Stimulated activated CD8-positive, alpha-beta memory T cell treated with anti-CD3 and anti-CD28 coated beads, Interleukin-7, amount 100 ng/mL, for 1 hour (primary cell): ENCODE data around the gene EP400.
"Not testable (repeated sequence)": the region's sequence is repeated elsewhere in the genome, so short reads cannot be mapped to it uniquely, and the experiment has no call there.

ENCODE experiments used
- DNase-seq, 2 donors: peaks; one replicate each; pipeline ENCODE4 v3.0.0-alpha.2; 2020; ENCODE audit warnings: low read depth in 2 of 2

EP400 gene

DNA sequence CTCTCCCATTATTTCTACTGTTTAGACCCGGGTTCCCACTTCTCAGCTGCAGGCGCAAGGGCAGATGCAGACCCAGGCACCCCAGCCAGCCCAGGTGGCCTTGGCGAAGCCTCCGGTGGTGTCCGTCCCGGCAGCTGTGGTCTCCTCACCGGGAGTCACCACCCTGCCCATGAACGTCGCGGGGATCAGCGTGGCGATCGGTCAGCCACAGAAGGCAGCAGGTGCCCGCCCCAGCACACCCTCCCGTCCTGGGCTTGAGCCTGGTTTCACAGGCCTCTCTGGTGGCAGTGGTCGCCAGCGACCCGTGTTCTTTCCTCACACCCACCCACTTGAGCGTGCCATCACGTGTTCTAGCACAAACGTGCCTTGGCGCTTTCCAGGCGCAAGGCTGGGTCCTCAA lies 117.0 kb downstream of the EP400 start:
- no peak for DNase-seq

DNA sequence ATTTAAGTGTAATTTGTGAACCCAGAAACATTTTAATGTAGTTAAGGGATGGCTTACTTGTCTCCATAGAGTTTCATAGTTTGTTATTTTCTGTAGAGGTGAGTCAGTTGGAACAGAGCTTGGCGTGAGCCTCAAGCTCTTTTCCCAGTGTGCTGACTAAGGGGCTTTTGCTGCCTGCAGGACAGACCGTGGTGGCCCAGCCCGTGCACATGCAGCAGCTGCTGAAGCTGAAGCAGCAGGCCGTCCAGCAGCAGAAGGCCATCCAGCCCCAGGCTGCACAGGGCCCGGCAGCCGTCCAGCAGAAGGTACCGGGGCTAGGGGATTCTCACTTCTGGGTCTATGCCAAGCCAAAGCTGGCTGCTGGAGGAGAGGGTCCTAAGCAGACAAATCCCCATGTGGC lies 117.4 kb downstream of the EP400 start:
- DNase-seq, result no peak

DNA sequence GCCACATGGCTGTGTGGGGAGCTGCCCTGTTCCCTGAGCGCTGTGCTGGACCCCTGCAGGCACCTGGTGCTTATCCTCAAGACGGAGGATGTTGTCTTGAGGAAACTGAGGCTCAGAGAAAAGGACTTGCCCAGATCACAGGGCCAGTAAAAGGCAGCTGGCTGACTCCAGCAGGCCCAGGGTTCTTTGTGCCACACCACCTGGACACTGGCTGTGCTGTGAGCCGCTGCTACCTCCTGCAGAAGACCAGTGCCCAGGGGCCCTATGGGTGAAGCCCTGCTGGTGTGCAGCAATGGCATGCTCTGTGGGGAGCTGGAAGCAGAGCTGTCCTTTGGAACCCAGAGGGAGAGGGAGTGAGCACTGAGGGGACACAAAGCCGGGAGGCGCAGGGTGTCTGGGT lies 118.5 kb downstream of the EP400 start:
- DNase-seq, result no peak

DNA sequence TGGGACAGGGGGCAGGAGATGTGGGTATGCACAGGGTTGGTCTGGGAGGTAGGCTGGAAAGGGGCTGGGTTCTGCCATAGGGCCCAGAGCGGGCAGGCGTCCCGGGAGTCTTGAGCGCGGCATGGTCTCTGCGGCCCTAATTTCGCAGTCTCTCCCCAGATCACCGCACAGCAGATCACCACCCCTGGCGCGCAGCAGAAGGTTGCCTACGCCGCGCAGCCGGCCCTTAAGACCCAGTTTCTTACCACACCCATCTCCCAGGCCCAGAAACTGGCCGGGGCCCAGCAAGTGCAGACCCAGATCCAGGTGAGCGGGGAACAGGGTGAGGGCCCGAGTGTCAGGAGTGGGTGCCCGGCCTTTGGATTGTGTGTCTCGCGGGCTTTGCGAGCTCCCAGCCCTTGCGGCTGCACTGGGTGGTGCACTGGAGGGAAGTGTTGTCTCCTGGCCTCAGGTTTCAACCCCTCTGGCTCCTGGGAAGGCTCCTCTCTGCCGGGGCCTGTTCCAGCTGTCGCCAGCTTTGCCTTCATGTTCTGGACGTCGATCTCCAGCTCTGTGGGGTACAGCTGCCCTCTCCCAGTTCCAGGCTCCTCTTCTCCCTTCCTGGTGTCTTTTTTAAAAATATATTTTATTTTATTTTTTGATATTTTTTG lies 119.7 kb downstream of the EP400 start:
- DNase-seq, result no peak

DNA sequence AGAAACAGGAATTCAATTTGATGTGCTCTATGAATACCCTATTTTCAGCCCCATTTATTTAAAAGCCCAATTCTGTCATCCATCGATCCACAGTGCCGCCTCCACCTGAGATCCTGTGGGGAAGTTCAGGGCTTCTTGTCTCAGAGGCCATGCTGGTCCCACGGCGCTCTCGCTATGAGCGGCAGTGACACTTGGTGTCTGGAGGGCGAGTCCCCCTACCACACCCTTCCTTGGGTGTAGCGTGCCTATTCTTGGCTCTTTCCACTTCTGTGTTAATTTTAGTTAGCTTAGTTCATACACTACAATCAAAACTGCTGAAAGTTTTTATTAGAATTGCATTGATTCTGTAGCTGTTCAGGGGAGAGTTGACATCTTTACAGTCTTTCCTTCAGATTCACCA lies 120.6 kb downstream of the EP400 start:
- no peak for DNase-seq

DNA sequence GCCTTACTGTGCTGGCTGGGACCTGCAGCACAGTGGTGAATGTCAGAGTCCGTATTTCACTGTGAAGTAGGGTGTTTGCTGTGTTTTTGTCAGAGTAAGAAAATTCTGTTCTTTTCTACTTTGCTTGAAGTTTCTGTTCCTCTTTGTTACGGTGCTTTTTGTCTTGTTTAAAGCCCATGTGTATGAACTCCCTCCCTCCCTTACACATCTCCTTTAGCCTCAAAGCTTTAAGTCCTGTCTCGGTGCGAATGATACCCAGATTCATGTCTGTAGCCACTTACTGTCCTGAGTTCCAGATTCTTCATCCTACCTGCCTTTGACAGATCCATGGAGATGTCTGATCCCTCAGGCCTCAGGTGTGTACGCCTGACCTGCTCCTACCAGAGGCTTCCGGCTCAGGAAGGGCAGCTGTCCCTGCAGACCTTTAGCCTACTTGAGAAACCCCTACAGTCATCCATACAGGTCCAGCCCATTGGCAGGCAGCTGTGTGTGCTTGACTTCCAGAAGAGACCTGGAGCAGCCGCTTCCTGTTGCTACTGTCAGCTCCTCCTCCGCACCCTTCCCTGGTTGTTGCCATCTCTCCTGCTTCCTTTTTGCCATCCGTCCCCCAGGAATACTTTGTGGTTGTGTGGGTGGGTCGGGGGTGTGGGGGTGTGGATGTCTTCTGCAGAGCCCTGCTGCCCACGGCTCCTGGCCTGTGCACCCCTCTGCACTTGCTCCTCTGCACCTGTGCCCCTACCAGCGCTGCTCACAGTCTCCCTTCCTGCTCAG lies 121.5 kb downstream of the EP400 start:
- DNase-seq, result no peak

DNA sequence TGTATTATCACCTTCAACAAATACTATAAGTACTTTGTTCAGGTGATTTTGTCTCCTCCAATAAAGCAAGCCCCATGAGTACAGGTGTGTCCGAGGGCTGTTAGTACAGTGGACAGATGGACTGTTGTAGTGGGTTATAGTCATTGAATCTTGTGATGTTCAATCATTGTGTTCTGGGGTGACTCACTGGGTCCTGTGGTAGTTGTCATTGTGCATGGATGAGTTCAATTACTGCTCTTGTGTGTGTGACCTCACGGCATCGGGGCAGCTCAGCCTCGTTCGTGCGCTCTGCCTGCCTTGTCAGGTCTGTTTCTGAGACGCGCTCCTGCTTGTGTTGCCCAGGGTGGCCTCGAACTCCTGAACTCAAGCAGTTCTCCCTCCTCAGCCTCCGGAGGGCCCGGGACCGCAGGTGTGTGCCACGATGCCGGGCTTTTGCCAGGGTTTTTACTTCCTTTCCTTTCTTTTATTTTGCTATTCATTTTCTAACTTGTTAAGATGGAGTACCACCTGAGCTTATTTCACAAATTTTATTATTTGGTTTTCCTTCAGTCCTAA lies 122.2 kb downstream of the EP400 start:
- no peak for DNase-seq

DNA sequence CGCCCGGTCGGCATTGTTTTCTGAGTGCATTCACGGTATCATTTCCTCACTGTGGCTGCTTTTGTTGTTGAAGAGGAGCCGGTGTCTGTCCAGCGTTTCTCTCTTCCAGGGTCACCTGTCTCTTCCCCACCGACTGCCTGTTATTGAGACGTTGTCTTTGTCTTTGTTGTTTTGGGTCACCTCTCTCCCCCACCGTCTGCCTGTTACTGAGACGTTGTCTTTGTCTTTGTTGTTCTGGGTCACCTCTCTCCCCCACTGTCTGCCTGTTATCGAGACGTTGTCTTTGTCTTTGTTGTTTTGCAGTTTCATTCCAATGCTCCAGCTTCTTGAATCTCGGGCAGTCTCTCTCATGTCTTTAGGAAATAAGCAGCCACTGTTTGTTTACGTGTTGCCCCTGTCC lies 124.5 kb downstream of the EP400 start:
- DNase-seq, result no peak

DNA sequence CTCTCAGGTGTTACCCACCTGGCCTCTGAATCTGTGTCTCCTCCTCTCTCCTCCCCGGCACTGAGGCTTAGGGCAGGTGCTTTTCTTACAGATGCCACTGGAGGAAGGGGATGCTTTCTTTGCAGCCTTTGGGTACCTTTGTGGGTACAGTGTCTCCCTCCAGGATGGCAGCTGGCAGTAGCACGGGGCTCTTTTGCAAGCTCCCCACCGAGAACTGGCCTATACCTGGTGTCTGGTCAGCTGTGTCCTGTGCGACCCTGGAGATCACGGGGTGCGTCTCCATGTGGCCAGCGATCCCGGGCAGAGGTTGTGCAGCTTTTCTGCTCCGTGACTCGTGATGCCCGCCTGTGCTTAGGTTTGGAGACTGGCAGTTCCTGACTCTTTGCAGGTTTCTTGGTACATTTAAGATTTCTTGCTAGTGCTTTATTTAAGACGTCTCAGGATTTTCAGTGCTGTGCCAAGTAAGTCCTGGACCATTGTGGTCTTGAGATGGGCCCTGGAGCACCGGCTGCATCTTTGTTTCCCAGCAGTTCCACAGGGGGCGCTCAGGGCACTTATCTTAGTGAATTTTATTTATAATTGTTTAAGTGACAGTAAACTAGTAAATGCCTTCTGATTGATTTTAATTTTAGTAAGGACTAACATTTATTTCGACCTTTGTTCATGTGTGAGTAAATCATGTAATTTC lies 125.4 kb downstream of the EP400 start:
- no peak for DNase-seq

DNA sequence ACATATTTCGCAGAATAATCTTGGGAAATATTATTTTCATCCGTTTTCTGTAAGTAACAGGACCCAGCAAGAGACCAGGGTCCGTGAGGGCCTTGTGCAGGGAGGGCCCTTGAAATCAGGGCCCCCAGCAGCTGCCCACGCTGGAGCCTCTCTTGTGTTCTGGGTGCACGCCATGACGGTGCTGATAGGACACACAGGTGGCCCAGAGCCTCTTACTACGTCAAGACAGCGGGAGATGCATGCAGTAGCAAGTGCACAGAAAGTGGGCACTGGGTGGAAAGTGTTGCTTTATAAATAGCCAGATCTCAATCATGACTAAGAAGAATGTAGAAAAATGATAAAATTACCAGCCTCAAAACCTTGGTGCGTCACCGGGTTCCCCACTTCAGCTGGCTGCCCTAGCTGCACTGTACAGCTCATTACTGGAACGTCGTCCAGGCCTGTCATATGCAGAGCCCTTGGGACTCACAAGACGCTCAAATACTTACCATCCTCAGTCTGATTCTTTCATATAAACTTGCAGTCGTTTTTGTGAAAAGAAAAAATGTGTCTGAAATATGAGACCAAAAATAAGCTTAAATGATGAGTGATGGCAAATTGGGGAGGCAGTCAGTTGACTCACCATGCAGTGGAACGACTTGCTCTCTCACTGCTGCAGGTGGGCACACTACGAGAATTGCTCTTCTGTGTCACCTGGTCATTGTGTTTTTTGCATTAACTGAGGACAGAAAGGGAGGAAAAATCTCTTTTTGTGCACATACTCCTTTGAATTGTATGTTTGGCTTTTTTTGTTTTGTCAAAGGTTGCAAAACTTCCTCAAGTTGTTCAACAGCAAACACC lies 126.2 kb downstream of the EP400 start:
- no peak for DNase-seq

DNA sequence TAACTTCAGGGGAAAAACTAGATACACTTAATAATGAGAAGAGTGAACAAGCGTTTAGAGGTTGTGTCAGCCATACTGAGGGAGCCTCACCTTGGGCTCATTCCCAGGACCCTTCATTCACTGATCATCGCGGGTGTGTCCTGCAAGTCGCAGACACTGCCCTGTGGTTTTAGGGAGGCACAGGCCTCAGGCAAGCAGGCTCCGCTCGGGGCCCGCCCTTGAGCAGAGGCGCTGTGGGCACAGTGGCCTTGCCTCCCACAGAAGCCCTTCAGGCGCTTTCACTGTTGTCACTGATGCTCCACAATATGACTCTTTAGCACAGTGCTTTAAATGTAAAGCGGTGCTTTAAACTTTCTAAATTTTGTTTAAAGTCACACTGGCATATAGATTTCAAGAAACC lies 127.0 kb downstream of the EP400 start:
- DNase-seq, result no peak

DNA sequence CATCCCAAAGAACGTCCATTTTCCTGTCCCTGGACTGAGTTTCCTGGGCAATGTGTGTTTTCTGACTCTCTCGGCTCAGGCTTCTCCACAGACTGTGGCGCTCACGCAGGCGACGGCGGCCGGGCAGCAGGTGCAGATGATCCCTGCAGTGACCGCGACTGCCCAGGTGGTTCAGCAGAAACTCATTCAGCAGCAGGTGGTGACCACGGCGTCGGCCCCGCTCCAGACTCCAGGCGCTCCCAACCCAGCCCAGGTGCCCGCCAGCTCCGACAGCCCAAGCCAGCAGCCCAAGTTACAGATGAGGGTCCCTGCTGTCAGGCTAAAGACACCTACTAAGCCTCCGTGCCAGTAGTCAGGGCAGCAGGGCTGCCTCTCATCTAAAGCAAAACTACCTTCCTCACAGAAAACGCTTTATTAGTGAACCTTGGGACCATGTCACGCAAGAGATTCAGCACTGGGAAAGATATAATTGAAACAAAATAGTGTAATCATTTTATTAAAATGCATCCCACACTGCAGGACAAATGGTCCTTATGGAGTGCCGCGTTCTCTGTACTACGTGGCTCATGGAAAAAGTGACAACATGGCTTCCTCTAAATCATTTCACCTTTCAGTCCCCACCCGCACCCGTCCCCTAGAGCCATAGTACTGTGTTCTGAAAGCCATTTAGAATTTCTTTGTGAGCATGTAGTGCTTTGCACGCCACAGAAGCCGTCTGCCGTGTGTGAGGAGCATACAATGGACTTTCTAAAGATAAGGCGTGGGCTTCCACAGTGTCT lies 127.8 kb downstream of the EP400 start:
- no peak for DNase-seq

DNA sequence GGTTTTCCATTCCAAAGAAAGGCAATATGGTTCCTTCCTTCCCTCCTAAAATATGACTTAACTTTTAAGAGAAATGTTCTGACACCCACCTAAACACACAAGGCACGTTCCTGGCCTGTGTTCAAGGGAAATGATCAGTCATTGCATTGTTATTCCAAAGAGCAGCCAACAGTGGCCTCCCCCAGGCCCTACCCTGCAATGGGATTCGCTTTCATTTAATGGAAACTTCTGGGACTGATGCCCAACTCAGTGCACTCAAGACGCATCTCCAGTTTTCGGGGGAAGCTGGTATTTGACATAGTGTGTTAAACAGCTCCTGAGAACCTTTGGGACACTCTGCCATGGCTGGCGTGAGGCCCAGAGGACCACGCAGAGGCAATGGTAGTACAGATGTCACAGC lies 128.4 kb downstream of the EP400 start:
- DNase-seq, result no peak

DNA sequence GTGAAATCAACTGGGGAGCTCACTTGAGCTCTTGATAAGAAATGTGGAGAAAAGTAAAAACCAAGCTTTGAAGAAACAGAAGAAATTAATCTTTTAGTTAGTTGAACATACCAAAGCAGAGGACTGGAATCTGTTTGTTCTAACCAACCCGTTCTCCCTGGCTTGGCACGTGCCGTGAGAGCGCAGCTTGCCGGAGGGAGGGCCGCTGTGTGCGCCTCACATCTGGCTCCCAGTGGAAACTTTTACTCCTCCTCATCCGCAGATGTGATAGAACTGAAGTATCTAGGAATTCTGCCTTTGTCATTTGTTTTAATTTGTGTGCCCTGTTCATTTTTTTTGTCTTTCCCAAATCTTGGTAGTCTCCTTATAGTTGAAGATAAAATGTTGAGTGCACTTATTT lies 129.5 kb downstream of the EP400 start:
- no peak for DNase-seq

DNA sequence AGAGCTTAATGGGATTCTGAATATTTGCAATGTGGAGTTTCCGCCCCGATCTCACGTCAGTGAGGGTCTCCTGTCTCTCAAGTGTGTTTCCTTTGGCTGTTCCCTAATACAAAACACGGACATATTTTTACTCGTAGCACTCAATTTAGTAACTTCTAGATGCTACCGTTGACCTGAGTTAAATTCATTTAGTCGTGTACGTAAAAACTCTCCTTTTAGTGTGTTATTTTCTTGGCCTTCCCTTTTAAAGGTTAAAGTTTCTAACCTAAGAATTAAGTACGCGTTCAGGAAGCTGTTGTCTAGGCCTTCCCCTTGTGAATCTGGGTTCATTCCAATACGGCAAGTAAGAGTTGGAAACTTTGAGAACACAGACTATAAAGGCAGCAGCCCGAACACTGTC lies 130.0 kb downstream of the EP400 start:
- no peak for DNase-seq

DNA sequence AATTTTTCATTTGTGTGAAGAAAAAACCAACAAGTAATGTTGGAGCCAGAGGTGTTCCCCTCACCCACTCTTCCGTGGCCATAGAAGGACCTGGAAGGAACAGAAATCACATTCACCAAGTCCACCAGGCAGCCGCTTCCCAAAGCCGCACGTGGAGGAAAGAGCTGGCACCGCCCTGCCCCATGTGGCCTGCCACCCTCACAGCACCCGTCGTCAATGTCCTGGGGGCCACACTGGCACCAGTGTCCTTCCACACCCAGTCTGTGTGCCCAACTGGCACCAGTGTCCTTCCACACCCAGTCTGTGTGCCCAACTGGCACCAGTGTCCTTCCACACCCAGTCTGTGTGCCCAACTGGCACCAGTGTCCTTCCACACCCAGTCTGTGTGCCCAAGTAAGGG lies 130.8 kb downstream of the EP400 start:
- DNase-seq, result not testable (repeated sequence)

DNA sequence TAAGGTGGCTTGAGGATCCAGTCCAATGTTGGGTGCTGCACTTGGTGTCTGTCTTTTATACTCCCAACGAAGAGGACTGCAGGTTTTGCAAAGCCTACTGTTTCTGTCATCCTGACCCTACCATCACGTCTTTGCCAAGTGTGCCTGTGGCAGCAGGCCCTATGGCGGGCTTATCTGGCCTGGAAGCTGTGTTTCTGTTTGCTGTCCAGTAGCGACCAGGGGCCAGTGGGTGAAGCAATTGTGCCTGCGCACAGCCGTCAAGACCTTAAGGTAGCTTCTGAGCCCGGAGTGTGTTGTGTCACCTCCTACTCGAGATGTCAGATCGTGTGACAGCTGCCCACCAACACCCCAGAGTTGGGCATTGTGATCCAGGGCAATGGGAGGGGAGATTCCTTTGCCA lies 131.7 kb downstream of the EP400 start:
- DNase-seq, result no peak

DNA sequence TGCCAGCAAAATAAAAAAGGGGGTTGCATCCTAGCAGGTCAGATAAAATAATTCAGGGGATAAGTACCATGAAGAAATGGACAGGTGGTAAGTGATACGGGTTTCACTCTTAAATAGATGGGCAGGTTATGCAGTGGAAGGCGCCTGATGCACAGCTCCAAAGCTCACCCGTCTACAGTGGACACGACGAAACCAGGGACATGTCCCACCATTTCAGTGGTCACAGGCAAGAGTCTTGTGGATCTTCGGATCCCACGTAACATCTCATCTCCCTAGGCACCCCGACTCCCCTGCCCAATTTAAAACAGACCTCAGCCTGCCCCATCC lies 133.8 kb downstream of the EP400 start:
- DNase-seq, result no peak

DNA sequence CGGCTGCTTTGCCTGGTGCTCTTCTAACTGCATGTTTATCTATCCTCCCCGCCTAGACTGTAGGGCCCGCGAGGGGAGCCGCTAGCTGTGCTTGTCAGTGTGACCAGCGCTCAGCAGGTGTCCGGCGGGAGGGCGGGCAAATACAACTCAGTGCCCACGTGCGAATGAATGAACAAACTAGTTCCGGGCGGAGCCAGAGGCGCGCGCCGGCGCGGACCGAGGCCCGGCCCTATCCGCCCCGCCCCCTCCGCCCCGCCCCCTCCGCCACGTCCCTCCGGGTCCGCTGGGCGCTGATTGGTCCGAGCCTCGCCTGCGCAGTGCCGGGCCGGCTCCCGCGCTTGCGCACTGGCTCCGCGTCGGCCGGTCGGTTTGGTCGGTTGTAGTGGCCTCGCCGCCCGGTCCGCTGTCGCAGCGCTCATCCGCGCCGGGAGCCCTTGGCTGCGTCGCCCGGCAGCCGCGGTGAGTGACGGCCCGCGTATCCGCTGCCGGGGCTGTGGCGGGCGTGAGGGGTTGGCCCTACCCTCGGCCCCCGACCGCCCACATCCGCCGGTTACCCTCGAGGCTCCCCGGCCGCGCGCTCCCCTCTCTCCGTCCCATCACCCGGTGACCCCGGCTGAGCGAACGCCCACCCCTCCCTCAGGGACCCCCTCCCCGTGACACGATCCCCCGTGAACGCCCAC lies 134.3 kb downstream of the EP400 start:
- peak; percentile 75 to 79 for DNase-seq

DNA sequence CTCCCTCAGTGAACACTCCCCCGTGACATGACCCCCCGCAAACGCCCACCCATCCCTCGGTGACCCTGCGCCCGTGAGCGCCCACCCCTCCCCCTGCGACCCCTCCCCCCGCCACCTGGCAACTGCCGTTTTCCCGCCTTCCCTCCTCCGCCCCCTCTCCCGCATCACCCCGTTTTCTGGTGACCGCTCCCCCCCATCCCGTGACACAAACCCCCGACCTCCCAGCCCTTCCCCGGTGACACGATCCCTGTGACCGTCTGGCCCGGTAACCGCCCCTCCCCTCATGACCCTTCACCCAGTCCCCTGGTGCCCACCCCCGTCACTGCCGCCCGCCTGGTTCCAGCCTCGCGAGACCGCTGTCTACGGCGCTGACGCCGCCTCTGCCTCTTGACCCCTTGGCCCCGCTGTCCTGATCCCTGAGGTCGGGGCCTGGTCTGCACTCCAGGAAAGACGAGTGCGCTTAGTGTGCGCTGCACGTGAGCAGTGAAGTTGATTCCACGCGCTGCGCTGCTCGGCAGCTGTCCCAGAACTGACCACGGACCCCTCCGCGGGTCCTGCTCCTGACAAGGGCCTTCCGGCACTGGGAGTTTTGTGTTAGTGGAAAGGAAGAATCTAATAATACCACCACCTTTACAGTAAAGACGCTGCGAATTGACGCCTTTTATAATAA lies 135.0 kb downstream of the EP400 start:
- DNase-seq, result peak in 1 of 2 donors; percentile 12
